Fibroblast of the conjunctiva (primary cell): ENCODE data around the gene SLC49A3.

ENCODE experiments used
- DNase-seq: peaks from one replicate; pipeline ENCODE4 v3.0.0-alpha.2; 2010; ENCODE audit warnings: low read depth

Gene SLC49A3

GRCh38 chr4:632196-632790 is 56.7 kb downstream of the SLC49A3 start:
- DNase-seq: no peak
